Fibroblast of villous mesenchyme (primary cell): Measurements from ENCODE around the gene MYH14. TPM values are rescaled to one million over a fixed set of nuclear protein-coding genes. Genes with fewer than 3 reads are reported as not detected.

ENCODE experiments used
- DNase-seq: peaks from one replicate; pipeline ENCODE4 v3.0.0-alpha.2; 2010; ENCODE audit warnings: low read depth
- H3K4me3 ChIP-seq: 2 replicates; pipeline ENCODE4 v1.5.1; 2011; ENCODE audit warnings: low read depth, mild to moderate bottlenecking, low read length
- CTCF ChIP-seq: IDR thresholded peaks from 2 replicates; pipeline ENCODE4 v1.5.1; 2012; ENCODE audit warnings: low read depth, mild to moderate bottlenecking, low read length; ENCODE audit not compliant: insufficient read depth
- total RNA-seq: library from RNA; depleted of rRNA; stranded (reverse); fragments of >200 nt; gene quantifications from 2 replicates; pipeline ENCODE4 v1.2.3, GENCODE V29; 2012

The MYH14 gene
- total RNA-seq, 1 donor = not detected

DNA sequence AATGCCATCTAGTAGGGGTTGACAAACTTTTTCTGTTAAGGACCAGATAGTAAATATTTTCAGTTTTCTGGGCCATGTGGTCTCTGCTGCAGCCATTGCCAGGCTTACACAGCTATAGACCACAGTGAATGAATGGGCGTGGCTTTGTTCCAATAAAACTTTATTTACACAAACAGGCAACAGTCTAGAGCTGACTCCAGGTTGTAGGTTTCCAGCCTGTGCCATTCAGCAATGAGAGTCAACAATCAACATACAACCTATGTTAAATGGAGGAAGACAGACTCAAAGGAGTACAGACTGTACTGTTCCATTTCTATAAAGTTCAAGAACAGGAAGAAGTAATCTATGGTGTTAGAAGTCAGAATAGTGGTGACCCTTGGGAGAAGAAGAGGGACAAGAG, 25.1 kb upstream of the MYH14 start:
- no peak for TF ChIP-seq CTCF
- no peak overlapping the region for H3K4me3 ChIP-seq
- DNase-seq = no peak

- DNase-seq = no peak
- no peak for TF ChIP-seq CTCF
- no peak overlapping the region for H3K4me3 ChIP-seq
These were observed 24.4 kb upstream of the MYH14 start for GRCh38 chr19:50178859-50179537.

- no peak for DNase-seq
- H3K4me3 ChIP-seq = no peak overlapping the region
- TF ChIP-seq CTCF = no peak
These were observed 22.3 kb upstream of the MYH14 start for GRCh38 chr19:50181121-50181520.

- no peak for TF ChIP-seq CTCF
- DNase-seq = no peak
- H3K4me3 ChIP-seq = no peak overlapping the region
These were observed 19.2 kb upstream of the MYH14 start for GRCh38 chr19:50184196-50184595.

DNA sequence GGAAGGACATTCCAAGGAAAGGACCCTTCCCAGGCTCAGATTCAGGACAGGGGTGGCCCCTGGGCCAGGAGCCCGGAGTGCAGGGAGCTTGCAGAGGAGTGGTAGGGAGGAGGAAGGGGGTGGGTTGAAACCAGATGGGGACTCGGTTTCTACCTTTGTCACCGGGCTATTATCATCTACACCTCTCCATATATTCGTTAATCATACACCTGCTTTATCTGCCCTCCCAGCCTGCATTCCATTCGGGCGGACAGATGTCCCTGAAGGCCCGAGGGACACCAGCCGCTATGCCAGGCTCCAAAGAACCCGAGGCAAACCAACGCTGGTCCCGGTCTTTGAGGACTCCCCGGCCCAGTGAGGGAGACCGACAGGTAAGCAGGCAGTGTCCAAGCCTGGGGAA, 15.5 kb upstream of the MYH14 start:
- DNase-seq = no peak
- no peak overlapping the region for H3K4me3 ChIP-seq
- TF ChIP-seq CTCF = no peak

DNA sequence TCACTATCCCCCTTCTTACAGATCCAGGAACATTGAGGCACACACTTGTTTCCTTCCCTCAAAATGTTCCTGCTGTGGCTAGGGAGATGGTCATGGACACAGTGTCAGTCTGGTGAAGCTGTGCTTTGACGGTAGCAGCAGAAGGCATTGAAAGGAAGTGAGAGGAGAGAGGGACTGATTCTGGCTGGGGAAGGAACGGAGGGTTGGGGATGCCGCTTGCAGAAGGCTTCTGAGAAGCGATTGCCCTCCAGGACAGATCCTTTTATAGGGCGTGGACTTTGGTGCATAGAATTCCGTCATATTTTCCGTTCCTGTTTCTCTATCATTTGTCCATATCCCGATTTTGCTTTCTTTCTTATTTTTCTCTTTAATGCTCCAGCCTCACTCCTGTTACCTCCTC, 14.1 kb upstream of the MYH14 start:
- H3K4me3 ChIP-seq = no peak overlapping the region
- TF ChIP-seq CTCF = no peak
- no peak for DNase-seq

DNA sequence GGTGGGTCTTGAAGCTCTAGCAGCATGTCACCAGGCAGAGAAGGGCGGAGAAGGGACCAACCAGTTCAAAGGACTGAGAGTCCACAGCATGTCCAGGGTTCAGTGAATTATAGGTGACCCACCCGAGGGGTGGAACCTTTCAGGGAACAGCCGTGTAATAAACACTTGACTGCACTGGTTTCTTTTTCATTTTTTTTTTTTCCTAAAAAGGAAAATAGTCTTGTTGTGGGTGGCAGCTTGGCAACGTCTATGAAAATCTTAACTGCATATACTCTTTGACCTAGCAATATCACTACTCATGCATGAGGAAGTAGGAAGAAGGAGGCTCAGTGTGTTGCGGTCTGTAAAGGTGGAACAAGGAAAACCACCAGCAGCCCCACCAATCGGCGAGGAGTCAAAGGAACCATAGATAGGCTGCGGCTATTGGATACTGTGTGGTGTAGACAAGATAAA, 13.0 kb upstream of the MYH14 start:
- no peak for TF ChIP-seq CTCF
- DNase-seq = no peak
- H3K4me3 ChIP-seq = no peak overlapping the region
